ENCODE results near the gene LY6G6C.

GRCh38 chr6:31722173-31722572, 627 bp upstream of the LY6G6C start:
- TF ChIP-seq EZH2 (IDR thresholded peaks at IDR 0.05; ENCODE audit: borderline replicate concordance, insufficient read depth, low read depth, low read length, poor library complexity, severe bottlenecking): no peak
- no peak for TF ChIP-seq CTCF (IDR thresholded peaks at IDR 0.05)
